ENCODE data around the gene DPH6.
"Not testable (repeated sequence)": the region's sequence is repeated elsewhere in the genome, so short reads cannot be mapped to it uniquely, and the experiment has no call there.

DPH6 gene

DNA sequence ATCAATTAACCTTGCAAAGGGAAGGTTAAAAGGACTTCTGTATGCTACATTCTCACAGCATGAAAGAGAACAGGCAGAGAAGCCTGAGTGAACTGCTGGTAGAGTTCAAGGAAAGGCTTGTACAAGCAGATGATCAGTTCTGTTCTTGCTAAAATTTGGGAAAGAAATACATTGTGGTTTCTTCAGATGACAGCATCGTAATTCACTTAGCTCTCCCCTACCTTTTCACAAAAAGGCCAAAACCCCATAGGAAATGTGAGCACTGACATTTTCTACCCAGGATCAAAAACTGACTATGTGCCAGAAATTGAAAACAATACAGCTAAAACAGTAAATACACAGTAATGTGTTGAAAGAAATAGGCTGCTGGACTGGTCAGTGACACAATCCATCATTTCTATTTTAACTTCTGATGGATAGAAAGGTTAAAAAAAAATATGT is 216.4 kb downstream of the DPH6 start:
- no peaks in the 10 kb centered on the region for H3K9me3 ChIP-seq (ENCODE audit: insufficient read depth, low read length)
- H3K79me2 ChIP-seq (ENCODE audit: insufficient read depth, low read length) = no peaks in the 10 kb centered on the region
- H3K4me3 ChIP-seq (ENCODE audit: insufficient read depth, low read length, poor library complexity, severe bottlenecking) = no peak overlapping the region
- H3K27ac ChIP-seq (ENCODE audit: low read depth, low read length) = no peak overlapping the region
- H2AFZ ChIP-seq (ENCODE audit: low read depth, low read length, severe bottlenecking) = no peak overlapping the region
- no peaks in the 10 kb centered on the region for H4K20me1 ChIP-seq (ENCODE audit: low read depth, low read length)
- no peaks in the 10 kb centered on the region for H3K9me2 ChIP-seq (replicated peaks; ENCODE audit: insufficient read depth, low read length)
- no peak overlapping the region for H3K9ac ChIP-seq (ENCODE audit: low read length)
- H3K27me3 ChIP-seq (ENCODE audit: low read length) = no peaks in the 10 kb centered on the region
- no peaks in the 10 kb centered on the region for H3F3A ChIP-seq (ENCODE audit: insufficient read depth)
- H3K36me3 ChIP-seq (ENCODE audit: low read length) = no peaks in the 10 kb centered on the region
- TF ChIP-seq, protein P1, sequence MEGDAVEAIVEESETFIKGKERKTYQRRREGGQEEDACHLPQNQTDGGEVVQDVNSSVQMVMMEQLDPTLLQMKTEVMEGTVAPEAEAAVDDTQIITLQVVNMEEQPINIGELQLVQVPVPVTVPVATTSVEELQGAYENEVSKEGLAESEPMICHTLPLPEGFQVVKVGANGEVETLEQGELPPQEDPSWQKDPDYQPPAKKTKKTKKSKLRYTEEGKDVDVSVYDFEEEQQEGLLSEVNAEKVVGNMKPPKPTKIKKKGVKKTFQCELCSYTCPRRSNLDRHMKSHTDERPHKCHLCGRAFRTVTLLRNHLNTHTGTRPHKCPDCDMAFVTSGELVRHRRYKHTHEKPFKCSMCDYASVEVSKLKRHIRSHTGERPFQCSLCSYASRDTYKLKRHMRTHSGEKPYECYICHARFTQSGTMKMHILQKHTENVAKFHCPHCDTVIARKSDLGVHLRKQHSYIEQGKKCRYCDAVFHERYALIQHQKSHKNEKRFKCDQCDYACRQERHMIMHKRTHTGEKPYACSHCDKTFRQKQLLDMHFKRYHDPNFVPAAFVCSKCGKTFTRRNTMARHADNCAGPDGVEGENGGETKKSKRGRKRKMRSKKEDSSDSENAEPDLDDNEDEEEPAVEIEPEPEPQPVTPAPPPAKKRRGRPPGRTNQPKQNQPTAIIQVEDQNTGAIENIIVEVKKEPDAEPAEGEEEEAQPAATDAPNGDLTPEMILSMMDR (IDR thresholded peaks at IDR 0.05; ENCODE audit: insufficient read depth, low read length, poor library complexity, severe bottlenecking) = no peak
- no peak for TF ChIP-seq EZH2phosphoT487 (conservative IDR thresholded peaks at IDR 0.05; ENCODE audit: low read length)
- no peak overlapping the region for H3K4me2 ChIP-seq (ENCODE audit: low read depth, low read length, poor library complexity, severe bottlenecking)

DNA sequence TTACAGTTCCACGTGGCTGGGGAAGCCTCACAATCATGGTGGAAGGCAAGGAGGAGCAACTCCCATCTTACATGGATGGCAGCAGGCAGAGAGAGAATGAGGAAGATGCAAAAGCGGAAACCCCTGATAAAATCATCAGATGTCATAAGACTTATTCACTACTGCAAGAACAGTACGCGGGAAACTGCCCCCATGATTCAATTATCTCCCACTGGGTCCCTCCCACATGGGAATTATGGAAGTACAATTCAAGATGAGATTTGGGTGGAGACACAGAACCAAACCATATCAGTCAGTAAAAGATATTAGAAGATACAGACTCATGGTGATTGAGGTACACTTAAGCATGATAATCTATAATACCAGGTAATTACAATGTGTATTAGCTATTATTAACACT is 217.1 kb downstream of the DPH6 start:
- H3K4me2 ChIP-seq (ENCODE audit: low read depth, low read length, poor library complexity, severe bottlenecking); H3K4me3 ChIP-seq (ENCODE audit: insufficient read depth, low read length, poor library complexity, severe bottlenecking); H3K9me2 ChIP-seq (replicated peaks; ENCODE audit: insufficient read depth, low read length); H2AFZ ChIP-seq (ENCODE audit: low read depth, low read length, severe bottlenecking); H3K27me3 ChIP-seq (ENCODE audit: low read length); H3K9ac ChIP-seq (ENCODE audit: low read length); H3F3A ChIP-seq (ENCODE audit: insufficient read depth); H3K79me2 ChIP-seq (ENCODE audit: insufficient read depth, low read length); H4K20me1 ChIP-seq (ENCODE audit: low read depth, low read length); H3K36me3 ChIP-seq (ENCODE audit: low read length); H3K27ac ChIP-seq (ENCODE audit: low read depth, low read length); H3K9me3 ChIP-seq (ENCODE audit: insufficient read depth, low read length): not testable (repeated sequence)

DNA sequence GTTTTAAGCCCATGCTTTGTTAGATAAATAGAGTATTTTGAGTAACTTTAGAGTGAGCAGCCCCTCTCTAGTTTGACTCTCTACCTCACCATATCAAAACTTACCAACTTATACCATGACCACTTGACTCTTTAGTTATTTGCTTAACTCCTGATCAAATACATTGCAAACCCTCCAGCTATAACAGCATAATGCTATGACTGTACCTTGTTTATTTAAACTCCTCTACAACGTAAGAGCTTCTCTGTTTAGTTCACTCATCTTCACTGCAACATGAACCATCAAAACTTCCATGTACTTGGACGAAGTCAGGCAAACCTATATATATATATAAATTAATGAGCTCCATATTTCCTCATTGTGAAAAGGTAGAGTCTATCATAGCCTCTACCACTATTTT is 218.2 kb downstream of the DPH6 start:
- Histone ChIP-seq H3K79me2 (ENCODE audit: insufficient read depth, low read length) (no peaks in the 10 kb centered on the region), H3K27me3 (ENCODE audit: low read length) (no peaks in the 10 kb centered on the region), H3K4me3 (ENCODE audit: insufficient read depth, low read length, poor library complexity, severe bottlenecking) (no peak overlapping the region), H3K9me3 (ENCODE audit: insufficient read depth, low read length) (no peaks in the 10 kb centered on the region), H3K9ac (ENCODE audit: low read length) (no peak overlapping the region), H3K9me2 (replicated peaks; ENCODE audit: insufficient read depth, low read length) (no peaks in the 10 kb centered on the region), H3K4me2 (ENCODE audit: low read depth, low read length, poor library complexity, severe bottlenecking) (no peak overlapping the region), H4K20me1 (ENCODE audit: low read depth, low read length) (no peaks in the 10 kb centered on the region), H3F3A (ENCODE audit: insufficient read depth) (no peaks in the 10 kb centered on the region), H2AFZ (ENCODE audit: low read depth, low read length, severe bottlenecking) (no peak overlapping the region), H3K36me3 (ENCODE audit: low read length) (no peaks in the 10 kb centered on the region), H3K27ac (ENCODE audit: low read depth, low read length) (no peak overlapping the region)
- TF ChIP-seq EZH2phosphoT487 (conservative IDR thresholded peaks at IDR 0.05; ENCODE audit: low read length) = no peak
- TF ChIP-seq, protein P1 (IDR thresholded peaks at IDR 0.05; ENCODE audit: insufficient read depth, low read length, poor library complexity, severe bottlenecking) = no peak

DNA sequence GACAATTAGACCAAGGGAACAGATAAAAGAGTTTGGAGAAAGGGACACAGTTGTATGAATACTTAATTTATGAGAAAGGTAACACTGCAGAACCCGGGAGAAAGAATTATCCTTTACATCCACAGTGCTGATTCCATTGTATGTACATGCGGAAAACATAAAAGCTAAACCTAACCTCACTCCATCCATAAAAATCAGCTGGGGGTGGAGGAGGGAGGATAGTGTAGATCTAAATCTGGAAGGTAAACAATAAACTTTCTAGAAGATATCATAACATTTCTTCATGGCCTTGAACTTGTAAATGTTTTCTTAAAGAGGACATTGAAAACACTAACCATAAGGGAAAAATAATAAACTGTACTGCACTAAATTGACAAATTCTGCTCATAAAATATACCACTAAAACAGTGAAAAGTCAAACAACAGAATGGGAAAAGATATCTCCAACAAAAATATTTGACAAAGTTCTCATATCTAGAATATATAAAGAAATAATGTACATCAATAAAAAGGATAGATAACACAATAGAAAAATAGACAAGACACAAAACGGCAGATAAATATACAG is 220.5 kb downstream of the DPH6 start:
- no peaks in the 10 kb centered on the region for H3F3A ChIP-seq (ENCODE audit: insufficient read depth)
- H3K27ac ChIP-seq (ENCODE audit: low read depth, low read length) = no peak overlapping the region
- H3K27me3 ChIP-seq (ENCODE audit: low read length) = no peaks in the 10 kb centered on the region
- H3K36me3 ChIP-seq (ENCODE audit: low read length) = no peaks in the 10 kb centered on the region
- no peak overlapping the region for H3K9ac ChIP-seq (ENCODE audit: low read length)
- H3K9me2 ChIP-seq (replicated peaks; ENCODE audit: insufficient read depth, low read length) = no peaks in the 10 kb centered on the region
- H3K4me3 ChIP-seq (ENCODE audit: insufficient read depth, low read length, poor library complexity, severe bottlenecking) = no peak overlapping the region
- no peaks in the 10 kb centered on the region for H3K79me2 ChIP-seq (ENCODE audit: insufficient read depth, low read length)
- no peaks in the 10 kb centered on the region for H3K9me3 ChIP-seq (ENCODE audit: insufficient read depth, low read length)
- no peak overlapping the region for H3K4me2 ChIP-seq (ENCODE audit: low read depth, low read length, poor library complexity, severe bottlenecking)
- H4K20me1 ChIP-seq (ENCODE audit: low read depth, low read length) = no peaks in the 10 kb centered on the region
- TF ChIP-seq, protein P1 (IDR thresholded peaks at IDR 0.05; ENCODE audit: insufficient read depth, low read length, poor library complexity, severe bottlenecking) = no peak
- TF ChIP-seq EZH2phosphoT487 (conservative IDR thresholded peaks at IDR 0.05; ENCODE audit: low read length) = no peak
- H2AFZ ChIP-seq (ENCODE audit: low read depth, low read length, severe bottlenecking) = no peak overlapping the region
